Activated naive CD4-positive, alpha-beta T cell treated with anti-CD3 and anti-CD28 coated beads, Interleukin-2, amount 50 U/mL, for 24 hours (primary cell): Measurements from ENCODE around the gene SNX9.
"Not testable (repeated sequence)": the region's sequence is repeated elsewhere in the genome, so short reads cannot be mapped to it uniquely, and the experiment has no call there.

ENCODE experiments used
- H3K27ac Mint-ChIP-seq: one replicate; pipeline ENCODE4 v1.8.0; 2021; ENCODE audit warnings: mild to moderate bottlenecking, mixed read lengths
- H3K27me3 Mint-ChIP-seq: one replicate; pipeline ENCODE4 v1.8.0; 2021; ENCODE audit warnings: mixed read lengths
- H3K36me3 Mint-ChIP-seq: one replicate; pipeline ENCODE4 v1.8.0; 2021; ENCODE audit warnings: mixed read lengths
- H3K4me1 Mint-ChIP-seq: one replicate; pipeline ENCODE4 v1.8.0; 2021; ENCODE audit warnings: mixed read lengths
- H3K4me3 Mint-ChIP-seq: one replicate; pipeline ENCODE4 v1.8.0; 2021; ENCODE audit warnings: mild to moderate bottlenecking, mixed read lengths
- H3K9me3 Mint-ChIP-seq: one replicate; pipeline ENCODE4 v1.8.0; 2021; ENCODE audit warnings: mixed read lengths

The SNX9 gene

DNA sequence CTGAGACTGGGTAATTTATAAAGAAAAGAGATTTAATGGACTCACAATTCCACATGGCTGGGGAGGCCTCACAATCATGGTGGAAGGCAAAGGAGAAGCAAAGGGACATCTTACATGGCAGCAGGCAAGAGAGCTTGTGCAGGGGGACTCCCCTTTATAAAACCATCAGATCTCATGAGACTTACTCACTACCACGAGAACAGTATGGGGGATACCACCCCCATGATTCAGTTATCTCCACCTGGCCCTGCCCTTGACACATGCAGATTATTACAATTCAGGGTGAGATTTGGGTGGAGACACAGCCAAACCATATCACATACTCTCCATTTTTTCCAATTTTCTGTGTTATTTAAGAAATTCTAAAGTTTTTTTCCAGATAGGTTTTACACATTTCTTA lies 35.6 kb downstream of the SNX9 start:
- not testable (repeated sequence) for H3K27me3 Mint-ChIP-seq, H3K9me3 Mint-ChIP-seq, H3K4me3 Mint-ChIP-seq
- peak overlapping the region; percentile 49 for H3K27ac Mint-ChIP-seq
- H3K4me1 Mint-ChIP-seq = peaks cover 97% of the 10 kb centered on the region
- H3K36me3 Mint-ChIP-seq = peaks cover 12% of the 10 kb centered on the region

DNA sequence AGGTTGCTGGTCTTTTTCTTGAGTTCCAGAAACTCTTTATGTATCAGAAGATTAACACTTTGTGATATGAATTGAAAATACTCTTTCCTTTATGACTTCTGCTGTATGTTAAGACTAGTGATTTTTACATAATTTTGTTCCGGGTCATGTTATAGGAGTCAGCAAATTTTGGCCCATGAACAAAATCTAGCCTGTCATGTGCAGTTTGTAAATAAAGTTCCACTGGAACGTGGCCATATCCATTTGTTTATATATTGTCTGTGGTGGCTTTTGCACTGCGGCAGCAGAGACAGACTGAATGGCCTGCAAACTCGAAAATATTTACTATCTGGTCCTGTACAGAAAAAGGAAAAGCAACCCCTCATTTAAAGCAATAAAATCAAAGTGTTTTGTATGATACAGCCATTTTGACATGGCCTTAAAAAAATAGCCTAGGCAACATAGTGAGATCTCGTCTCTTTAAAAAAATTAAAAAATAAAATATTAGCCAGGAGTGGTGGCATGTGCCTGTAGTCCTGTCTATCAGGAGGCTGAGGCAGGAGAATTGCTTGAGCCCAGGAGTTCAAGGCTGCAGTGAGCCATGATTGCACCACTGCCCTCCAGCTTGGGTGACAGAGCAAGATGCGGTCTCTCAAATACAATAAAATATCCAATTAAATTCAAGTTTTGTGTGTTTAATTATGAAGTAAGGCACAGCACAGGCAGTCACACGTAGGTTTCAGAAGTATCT lies 36.9 kb downstream of the SNX9 start:
- Mint-ChIP-seq H3K27me3 (no peaks in the 10 kb centered on the region), H3K27ac (no peak overlapping the region), H3K4me1 (peaks cover 95% of the 10 kb centered on the region), H3K4me3 (peak overlapping the region; percentile 63), H3K36me3 (peaks cover 8% of the 10 kb centered on the region), H3K9me3 (no peaks in the 10 kb centered on the region)

DNA sequence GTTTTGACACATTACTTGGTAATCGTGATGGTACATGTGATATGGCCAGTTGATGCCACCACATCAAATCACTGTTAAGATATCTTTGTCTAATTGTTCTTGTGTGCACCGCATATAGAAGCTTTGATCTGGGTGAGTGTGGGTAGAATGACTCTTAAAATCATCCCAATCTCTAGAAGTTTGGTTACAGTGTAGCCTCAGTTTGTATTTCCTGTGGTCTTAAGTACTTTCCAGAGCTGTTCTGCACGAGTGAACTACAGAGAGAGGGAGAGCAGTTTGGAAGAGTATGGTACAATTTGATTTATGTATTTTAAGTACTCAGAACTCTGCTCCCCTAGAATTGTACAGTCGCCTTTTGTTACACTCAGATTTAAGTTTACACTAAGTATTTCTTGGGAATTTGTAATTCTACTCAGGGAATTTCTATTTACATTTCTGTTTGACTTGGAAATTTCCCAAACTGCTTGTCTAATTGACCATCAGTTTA lies 37.5 kb downstream of the SNX9 start:
- Mint-ChIP-seq H3K27ac (peak overlapping the region; percentile 41), H3K4me3 (peak overlapping the region; percentile 63), H3K9me3 (no peaks in the 10 kb centered on the region), H3K36me3 (peaks cover 7% of the 10 kb centered on the region), H3K4me1 (peaks cover 93% of the 10 kb centered on the region), H3K27me3 (no peaks in the 10 kb centered on the region)

DNA sequence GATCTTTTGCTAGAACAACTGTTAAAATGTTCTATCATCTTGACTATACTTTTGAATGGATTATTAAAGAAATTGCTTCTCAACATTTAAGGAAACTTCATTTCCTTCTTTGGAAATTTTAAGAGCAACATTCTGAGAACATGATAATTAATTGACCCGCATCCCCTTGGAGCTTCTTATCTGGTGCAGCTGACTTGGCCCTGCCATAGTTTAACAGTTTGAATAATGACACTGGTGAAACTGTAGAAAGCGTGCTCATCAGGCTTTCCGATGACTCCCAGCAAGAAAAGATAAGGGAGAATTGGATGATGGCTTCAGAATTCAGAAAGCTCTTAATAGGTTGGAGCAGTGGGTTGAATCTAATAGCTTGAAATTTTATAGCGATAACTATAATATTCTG lies 38.1 kb downstream of the SNX9 start:
- Mint-ChIP-seq H3K9me3 (no peaks in the 10 kb centered on the region), H3K27ac (no peak overlapping the region), H3K4me3 (no peak overlapping the region), H3K4me1 (peaks cover 90% of the 10 kb centered on the region), H3K27me3 (no peaks in the 10 kb centered on the region), H3K36me3 (peaks cover 7% of the 10 kb centered on the region)

DNA sequence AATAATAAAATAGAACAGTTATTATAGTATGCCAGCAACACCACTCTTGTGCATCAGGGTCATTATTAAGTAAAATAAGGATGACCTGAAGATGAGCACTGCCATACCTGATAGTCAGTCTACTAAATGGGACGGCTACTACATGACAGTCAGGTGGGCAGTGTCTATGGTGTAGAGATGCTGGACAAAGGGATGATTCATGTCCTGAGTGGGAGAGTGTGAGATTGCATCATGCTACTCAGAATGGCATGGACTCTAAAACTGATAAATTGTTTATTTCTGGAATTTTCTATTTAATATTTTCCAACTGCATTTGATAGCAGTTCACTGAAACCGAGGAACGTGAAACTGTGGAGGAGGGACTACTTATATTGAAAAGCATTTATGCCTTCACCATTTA lies 38.8 kb downstream of the SNX9 start:
- H3K27ac Mint-ChIP-seq = peak overlapping the region; percentile 43
- H3K4me3 Mint-ChIP-seq = no peak overlapping the region
- no peaks in the 10 kb centered on the region for H3K27me3 Mint-ChIP-seq
- peaks cover 88% of the 10 kb centered on the region for H3K4me1 Mint-ChIP-seq
- peaks cover 7% of the 10 kb centered on the region for H3K36me3 Mint-ChIP-seq
- H3K9me3 Mint-ChIP-seq = no peaks in the 10 kb centered on the region

DNA sequence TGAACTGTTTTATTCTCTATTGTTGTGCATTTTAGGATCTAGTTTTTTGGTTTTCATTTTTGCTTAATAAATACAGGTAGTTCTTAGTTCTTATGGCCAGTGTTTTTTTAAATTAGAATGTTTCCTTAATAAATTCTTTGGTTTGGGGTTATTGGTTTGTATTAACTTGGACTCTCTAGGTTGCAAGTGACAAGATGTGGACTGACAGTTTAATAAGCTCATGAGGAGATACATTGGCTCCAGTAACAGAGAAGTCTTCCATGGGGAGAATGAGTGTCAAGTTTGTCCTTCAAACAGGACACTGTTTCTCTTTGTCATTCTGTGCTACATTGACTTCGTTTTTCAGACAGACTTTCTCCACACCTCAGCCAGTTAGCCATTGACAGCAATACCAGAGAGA lies 39.7 kb downstream of the SNX9 start:
- H3K27ac Mint-ChIP-seq = no peak overlapping the region
- H3K4me1 Mint-ChIP-seq = peaks cover 88% of the 10 kb centered on the region
- no peaks in the 10 kb centered on the region for H3K27me3 Mint-ChIP-seq
- peaks cover 7% of the 10 kb centered on the region for H3K36me3 Mint-ChIP-seq
- no peaks in the 10 kb centered on the region for H3K9me3 Mint-ChIP-seq
- no peak overlapping the region for H3K4me3 Mint-ChIP-seq

DNA sequence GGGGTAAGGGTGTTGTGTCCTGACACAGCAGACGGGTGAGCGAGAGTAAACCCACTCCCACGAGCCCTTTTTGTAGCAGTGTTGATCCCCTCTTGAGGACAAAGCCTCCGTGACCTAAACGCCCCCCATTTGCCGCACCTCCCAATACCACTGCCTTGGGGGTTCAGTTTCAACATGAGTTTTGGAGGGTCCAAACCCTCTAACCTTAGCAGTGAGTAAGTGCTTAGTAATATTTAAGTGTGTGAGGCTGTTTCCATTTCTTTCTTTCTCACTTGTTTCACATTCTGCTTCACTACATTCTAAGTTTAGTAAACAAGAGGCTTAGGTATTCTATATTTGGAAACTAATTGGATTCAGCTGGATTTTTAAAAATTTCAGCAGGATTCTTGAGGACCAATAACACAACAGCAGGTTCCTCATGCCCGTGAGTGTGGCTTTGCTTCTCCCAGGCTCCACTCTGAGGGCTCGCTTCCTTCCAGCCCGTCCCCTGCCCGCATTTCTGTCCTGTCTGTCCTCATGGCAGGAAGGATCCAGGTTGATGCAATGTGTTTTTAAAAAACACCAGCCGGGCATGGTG lies 41.2 kb downstream of the SNX9 start:
- Mint-ChIP-seq H3K9me3 (no peaks in the 10 kb centered on the region), H3K4me1 (peaks cover 73% of the 10 kb centered on the region), H3K27me3 (no peaks in the 10 kb centered on the region), H3K27ac (no peak overlapping the region), H3K4me3 (no peak overlapping the region), H3K36me3 (peaks cover 7% of the 10 kb centered on the region)

DNA sequence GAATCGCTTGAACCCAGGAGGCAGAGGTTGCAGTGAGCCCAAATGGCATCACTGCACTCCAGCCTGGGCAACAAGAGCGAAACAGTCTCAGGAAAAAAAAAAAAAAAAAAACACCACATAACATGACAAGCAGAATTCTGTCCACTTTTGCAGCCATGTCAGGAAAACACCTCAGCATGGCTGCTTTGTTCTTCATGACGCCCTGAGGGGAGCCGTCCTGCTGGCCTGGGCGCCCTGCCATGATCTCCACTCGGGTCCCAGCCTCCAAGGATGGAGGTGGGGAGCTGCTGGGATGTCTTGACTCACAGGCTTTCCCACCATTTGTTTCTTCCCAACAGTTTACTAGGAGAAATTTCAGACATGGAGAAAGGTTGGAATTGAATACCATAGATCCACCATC lies 42.2 kb downstream of the SNX9 start:
- H3K4me3 Mint-ChIP-seq = no peak overlapping the region
- peaks cover 7% of the 10 kb centered on the region for H3K36me3 Mint-ChIP-seq
- no peaks in the 10 kb centered on the region for H3K9me3 Mint-ChIP-seq
- no peak overlapping the region for H3K27ac Mint-ChIP-seq
- H3K27me3 Mint-ChIP-seq = no peaks in the 10 kb centered on the region
- peaks cover 63% of the 10 kb centered on the region for H3K4me1 Mint-ChIP-seq

DNA sequence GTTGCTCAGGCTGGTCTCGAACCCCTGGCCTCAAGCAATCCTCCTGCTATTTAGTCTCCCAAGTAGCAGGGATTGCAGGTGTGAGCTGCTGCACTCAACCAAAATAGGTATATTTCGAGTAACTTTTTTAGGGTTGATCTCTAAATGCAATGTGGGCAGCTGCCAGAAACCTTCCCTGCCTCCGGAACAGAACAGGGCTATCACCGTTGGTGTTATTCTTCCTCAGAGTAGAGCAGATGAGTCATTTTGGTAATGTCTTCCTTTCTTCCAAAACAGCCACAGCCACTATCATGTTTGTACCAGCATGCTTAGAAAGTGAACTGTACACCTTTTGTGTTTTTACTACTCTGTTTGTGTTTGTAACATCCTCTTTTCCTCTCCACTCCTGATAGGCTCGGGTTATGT lies 44.1 kb downstream of the SNX9 start:
- H3K4me1 Mint-ChIP-seq = peaks cover 44% of the 10 kb centered on the region
- H3K27ac Mint-ChIP-seq = peak overlapping the region; percentile 71
- no peaks in the 10 kb centered on the region for H3K9me3 Mint-ChIP-seq
- peaks cover 7% of the 10 kb centered on the region for H3K36me3 Mint-ChIP-seq
- no peaks in the 10 kb centered on the region for H3K27me3 Mint-ChIP-seq
- peak overlapping the region; percentile 23 for H3K4me3 Mint-ChIP-seq

DNA sequence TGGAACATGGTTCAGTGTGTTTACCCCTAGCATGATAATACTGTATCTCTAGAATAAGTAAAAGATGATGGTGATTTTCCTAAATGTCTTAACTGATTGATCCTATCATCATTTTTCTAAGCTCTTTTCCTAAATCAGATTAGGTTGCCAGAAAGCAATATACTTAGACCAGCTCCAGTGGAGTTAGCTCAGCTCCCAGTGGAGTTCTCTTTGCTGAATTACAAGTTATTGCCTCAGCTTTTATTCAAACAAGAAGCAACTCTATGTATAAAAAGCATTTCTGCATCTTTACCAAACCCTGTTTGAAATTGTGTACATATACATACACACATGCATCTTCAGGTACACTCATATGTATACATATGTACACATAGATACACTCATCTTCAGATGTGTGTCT lies 44.9 kb downstream of the SNX9 start:
- Mint-ChIP-seq H3K36me3 (peaks cover 3% of the 10 kb centered on the region), H3K27me3 (no peaks in the 10 kb centered on the region), H3K27ac (no peak overlapping the region), H3K9me3 (no peaks in the 10 kb centered on the region), H3K4me1 (peaks cover 42% of the 10 kb centered on the region), H3K4me3 (no peak overlapping the region)

DNA sequence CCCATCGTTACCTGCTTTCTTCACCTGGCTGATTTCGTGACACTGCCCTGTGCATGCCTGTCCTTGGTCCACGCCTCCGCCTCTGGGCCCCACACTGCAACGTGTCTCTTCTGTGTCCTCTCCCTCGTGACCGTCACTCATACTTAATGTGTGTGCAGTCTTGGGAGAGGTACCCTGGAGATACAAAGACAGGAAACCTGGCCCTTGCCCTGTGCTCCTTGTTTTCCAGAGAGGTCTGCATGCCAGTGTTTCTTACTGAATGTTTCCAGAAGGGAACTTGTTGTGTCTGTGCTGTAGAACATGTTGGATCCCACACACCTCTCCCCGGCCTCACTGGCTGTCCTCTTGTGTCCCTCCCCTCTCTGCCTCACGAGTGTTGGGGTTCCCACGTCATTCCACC lies 45.8 kb downstream of the SNX9 start:
- H3K27ac Mint-ChIP-seq = no peak overlapping the region
- H3K36me3 Mint-ChIP-seq = peaks cover 4% of the 10 kb centered on the region
- no peaks in the 10 kb centered on the region for H3K9me3 Mint-ChIP-seq
- H3K27me3 Mint-ChIP-seq = no peaks in the 10 kb centered on the region
- H3K4me3 Mint-ChIP-seq = no peak overlapping the region
- H3K4me1 Mint-ChIP-seq = peaks cover 38% of the 10 kb centered on the region

DNA sequence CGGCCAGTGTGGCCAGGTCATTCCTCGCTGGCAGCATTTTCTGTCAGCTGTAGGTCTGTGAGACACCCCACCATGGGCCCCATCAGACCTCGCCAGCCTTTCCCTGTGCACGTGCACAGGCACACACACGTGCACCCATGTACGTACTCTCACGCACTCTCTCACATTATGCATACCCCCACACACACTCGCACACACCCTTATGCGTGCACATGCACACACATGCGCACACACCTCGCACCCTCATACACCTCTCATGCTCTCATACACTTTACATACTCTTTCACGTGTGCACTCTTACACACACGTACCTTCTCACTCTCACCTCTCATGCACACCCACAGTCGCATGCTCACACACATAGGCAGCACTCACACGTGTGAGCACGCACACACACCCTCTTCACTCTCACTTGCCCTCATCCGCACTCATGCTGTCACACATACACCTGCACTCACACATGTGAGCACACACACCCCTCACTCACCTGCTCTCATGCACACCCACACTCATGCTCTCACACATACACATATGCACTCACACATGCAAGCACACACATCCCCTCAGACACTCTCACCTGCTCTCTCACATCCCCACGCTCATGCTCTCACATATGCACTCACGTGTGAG lies 46.7 kb downstream of the SNX9 start:
- H3K27me3 Mint-ChIP-seq = no peaks in the 10 kb centered on the region
- no peaks in the 10 kb centered on the region for H3K9me3 Mint-ChIP-seq
- no peak overlapping the region for H3K27ac Mint-ChIP-seq
- peaks cover 6% of the 10 kb centered on the region for H3K36me3 Mint-ChIP-seq
- peaks cover 37% of the 10 kb centered on the region for H3K4me1 Mint-ChIP-seq
- H3K4me3 Mint-ChIP-seq = no peak overlapping the region

DNA sequence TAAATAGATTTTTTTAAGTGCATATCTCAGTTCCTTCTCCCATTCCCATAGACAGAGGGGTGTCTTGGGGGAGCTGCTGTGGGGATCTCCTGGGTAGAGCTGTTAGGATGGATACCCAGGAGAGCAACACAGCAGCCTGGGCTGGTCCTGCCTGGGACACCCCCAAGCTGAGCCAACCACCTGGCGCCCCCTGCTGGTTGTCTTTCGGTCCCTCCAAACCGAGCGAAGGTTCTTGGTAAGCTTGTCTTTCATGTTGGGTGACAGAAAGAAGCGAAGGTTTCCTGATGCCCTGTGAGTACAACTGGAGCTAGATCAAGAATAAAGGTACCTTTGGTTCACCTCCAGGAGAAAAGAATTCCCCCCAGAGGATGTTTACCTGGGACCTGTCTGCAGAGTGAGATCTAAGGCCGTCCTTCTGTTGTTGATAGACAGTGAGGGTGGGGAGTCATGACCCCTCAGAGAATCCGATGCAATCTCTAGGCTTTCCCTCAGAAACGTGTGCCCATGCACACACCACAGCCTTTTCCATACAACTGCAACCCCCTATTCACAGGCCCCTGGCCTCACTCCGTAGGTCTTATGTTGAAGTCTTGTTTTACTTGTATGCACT lies 50.8 kb downstream of the SNX9 start:
- Mint-ChIP-seq H3K27ac (peak overlapping the region; percentile 71), H3K4me3 (peak overlapping the region; percentile 55), H3K36me3 (peaks cover 22% of the 10 kb centered on the region)

DNA sequence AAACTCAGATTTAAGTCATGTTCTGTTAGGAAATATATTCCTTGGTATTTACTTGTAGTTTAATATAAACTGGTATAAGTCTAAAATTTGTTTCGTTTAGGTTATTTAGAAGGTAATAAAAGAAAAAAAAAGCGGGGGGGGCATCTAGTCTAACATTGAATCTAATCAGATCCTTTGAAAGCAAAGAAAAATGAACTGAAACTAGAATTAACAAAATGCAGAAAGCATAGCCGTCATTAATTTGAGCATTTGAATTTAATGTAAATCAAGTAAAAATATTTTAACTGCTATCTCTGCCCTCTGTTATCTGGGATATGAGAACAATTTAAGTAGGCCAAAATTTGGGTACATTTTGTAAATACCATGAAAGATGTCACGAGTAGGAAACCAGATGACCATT lies 54.1 kb downstream of the SNX9 start:
- Mint-ChIP-seq H3K27ac (peak overlapping the region; percentile 80), H3K27me3 (no peaks in the 10 kb centered on the region), H3K9me3 (no peaks in the 10 kb centered on the region), H3K36me3 (peaks cover 42% of the 10 kb centered on the region), H3K4me1 (peaks cover 72% of the 10 kb centered on the region), H3K4me3 (peak overlapping the region; percentile 68)

More for the DNA sequence above, 50.8 kb downstream of the SNX9 start:
- H3K4me1 Mint-ChIP-seq = peaks cover 40% of the 10 kb centered on the region
- H3K9me3 Mint-ChIP-seq = no peaks in the 10 kb centered on the region
- H3K27me3 Mint-ChIP-seq = no peaks in the 10 kb centered on the region

DNA sequence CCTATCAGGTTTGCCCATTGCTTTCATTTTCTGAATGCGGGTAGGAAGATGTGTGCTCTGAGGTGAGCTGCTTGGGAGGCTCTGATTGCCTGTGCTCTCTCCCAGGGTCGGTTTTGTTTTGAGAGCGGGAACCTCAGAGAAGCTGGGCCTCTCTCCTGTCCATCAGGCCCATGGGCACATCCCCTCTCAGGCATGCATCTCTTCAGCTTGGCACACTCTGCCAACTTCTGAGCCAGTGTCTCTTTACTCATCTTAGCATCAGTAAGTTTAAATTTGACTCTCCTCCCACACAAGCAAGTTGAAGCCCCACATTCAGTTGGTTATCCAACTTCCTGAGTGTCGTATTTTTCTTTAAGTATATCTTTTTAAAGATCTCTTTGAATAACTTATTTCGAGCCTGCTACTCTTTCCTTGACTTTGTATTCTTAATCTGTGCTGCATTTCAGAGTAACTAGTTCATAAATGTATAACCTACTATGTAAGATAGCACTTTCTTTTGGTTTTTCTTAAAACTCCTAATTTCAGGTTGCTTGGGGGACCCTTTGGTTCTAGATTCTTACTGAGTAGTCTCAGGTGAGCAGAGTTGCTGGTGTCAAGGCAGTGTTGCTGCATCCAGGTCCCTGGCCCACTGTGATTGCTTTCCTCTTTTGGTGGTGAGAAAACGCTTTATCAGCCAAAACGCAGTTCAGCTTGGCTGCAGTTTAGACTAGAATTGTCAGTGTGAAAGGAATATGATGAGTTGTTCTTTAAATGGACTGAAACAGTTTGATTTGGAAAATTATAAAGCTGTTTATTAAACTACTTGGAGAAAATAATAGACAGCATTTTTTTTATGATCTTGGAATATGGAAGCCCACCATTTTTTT lies 54.8 kb downstream of the SNX9 start:
- Mint-ChIP-seq H3K4me1 (peaks cover 74% of the 10 kb centered on the region), H3K36me3 (peaks cover 48% of the 10 kb centered on the region), H3K4me3 (peak overlapping the region; percentile 68), H3K27me3 (no peaks in the 10 kb centered on the region), H3K9me3 (no peaks in the 10 kb centered on the region), H3K27ac (peak overlapping the region; percentile 80)
